ENCODE measurements around the gene CORO7.

Gene CORO7

DNA sequence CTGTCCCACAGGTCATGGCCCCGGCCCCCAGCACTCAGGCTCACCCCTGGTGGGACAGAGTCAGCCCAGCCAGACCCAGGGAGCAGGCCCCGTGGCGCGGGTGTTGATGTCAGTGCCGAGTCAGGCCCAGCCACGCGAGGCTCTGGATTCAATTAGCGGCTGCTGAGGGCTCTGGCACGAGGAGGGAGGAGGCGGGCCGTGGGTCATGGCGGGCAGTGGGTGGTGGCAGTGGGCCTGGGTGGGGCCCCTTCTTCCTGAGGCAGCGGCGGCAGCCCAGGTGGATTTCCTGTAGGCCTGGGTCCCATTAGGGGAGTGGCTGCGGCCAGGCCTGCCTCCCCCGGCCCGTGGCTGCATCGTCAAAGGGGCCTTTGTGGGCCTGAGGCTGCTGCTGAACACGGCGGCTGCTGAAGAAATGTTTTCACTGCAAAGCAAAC lies 31.9 kb downstream of the CORO7 start:
- DNase-seq (ENCODE audit: low read depth in 2 of 2), result no peak

DNA sequence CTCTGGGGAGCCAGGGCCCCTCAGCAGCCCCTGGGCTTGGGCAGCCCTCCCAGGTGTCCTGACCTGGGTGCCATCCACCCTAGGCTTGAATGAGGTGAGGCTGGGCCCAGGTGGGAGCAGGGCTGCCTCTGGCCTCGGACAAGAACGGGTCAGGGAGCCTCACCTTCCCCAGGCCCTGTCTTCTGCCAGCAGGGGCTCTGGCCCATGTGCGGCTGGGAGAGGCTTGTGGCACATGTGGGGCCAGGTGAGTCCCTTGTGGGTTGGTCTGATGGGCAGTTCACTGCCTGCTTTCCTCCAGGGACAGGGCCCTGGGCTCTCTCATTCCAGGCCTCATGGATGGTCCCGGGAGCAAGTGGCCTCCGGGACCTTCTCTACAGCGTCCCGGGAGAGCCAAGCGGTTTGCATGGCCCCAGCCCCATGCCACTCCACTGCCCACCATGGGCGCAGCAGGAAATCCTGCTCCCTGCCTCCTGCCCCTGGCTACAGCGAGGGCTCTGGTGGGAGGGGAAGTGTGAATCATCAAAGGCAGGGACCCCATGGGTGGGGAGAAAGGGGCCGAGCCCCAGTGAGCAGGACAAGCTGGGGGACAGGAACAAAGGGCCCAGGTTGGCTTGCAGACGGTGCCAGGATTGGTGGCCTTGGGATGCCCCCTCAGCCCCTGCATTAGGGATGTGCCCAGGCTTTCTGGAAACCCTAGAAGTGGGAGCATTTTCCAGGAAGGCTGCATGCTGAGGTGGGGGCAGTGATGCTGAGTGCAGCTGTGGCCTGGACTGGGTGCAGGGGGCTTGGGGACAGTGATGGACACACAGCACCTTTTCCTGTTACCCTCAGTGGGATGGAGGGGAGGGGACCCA lies 32.6 kb downstream of the CORO7 start:
- DNase-seq (ENCODE audit: low read depth in 2 of 2), result no peak

DNA sequence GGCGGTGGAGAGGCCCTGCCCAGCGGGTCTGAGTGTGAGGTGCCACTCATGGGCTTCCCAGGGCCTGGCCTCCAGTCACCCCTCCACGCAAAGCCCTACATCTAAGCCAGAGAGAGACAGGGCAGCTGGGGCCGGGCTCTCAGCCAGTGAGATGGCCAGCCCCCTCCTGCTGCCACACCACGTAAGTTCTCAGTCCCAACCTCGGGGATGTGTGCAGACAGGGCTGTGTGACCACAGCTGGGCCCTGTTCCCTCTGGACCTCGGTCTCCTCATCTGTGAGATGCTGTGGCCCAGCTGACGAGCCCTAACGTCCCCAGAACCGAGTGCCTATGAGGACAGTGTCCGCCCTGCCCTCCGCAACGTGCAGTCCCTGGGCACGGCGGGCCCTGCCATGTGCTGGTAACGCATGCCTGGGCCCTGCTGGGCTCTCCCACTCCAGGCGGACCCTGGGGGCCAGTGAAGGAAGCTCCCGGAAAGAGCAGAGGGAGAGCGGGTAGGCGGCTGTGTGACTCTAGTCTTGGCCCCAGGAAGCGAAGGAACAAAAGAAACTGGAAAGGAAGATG lies 33.5 kb downstream of the CORO7 start:
- no peak for DNase-seq (ENCODE audit: low read depth in 2 of 2)

DNA sequence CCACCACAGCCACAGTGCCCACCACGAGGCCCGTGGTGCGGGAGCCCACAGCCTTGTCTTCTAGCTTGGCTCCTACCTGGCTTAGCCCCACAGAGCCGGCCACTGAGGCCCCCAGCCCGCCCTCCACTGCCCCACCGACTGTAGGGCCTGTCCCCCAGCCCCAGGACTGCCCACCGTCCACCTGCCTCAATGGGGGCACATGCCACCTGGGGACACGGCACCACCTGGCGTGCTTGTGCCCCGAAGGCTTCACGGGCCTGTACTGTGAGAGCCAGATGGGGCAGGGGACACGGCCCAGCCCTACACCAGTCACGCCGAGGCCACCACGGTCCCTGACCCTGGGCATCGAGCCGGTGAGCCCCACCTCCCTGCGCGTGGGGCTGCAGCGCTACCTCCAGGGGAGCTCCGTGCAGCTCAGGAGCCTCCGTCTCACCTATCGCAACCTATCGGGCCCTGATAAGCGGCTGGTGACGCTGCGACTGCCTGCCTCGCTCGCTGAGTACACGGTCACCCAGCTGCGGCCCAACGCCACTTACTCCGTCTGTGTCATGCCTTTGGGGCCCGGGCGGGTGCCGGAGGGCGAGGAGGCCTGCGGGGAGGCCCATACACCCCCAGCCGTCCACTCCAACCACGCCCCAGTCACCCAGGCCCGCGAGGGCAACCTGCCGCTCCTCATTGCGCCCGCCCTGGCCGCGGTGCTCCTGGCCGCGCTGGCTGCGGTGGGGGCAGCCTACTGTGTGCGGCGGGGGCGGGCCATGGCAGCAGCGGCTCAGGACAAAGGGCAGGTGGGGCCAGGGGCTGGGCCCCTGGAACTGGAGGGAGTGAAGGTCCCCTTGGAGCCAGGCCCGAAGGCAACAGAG lies 34.2 kb downstream of the CORO7 start:
- DNase-seq (ENCODE audit: low read depth in 2 of 2), result no peak

DNA sequence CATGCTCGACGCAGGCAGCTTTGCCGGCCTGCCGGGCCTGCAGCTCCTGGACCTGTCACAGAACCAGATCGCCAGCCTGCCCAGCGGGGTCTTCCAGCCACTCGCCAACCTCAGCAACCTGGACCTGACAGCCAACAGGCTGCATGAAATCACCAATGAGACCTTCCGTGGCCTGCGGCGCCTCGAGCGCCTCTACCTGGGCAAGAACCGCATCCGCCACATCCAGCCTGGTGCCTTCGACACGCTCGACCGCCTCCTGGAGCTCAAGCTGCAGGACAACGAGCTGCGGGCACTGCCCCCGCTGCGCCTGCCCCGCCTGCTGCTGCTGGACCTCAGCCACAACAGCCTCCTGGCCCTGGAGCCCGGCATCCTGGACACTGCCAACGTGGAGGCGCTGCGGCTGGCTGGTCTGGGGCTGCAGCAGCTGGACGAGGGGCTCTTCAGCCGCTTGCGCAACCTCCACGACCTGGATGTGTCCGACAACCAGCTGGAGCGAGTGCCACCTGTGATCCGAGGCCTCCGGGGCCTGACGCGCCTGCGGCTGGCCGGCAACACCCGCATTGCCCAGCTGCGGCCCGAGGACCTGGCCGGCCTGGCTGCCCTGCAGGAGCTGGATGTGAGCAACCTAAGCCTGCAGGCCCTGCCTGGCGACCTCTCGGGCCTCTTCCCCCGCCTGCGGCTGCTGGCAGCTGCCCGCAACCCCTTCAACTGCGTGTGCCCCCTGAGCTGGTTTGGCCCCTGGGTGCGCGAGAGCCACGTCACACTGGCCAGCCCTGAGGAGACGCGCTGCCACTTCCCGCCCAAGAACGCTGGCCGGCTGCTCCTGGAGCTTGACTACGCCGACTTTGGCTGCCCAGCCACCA lies 35.1 kb downstream of the CORO7 start:
- no peak for DNase-seq (ENCODE audit: low read depth in 2 of 2)

DNA sequence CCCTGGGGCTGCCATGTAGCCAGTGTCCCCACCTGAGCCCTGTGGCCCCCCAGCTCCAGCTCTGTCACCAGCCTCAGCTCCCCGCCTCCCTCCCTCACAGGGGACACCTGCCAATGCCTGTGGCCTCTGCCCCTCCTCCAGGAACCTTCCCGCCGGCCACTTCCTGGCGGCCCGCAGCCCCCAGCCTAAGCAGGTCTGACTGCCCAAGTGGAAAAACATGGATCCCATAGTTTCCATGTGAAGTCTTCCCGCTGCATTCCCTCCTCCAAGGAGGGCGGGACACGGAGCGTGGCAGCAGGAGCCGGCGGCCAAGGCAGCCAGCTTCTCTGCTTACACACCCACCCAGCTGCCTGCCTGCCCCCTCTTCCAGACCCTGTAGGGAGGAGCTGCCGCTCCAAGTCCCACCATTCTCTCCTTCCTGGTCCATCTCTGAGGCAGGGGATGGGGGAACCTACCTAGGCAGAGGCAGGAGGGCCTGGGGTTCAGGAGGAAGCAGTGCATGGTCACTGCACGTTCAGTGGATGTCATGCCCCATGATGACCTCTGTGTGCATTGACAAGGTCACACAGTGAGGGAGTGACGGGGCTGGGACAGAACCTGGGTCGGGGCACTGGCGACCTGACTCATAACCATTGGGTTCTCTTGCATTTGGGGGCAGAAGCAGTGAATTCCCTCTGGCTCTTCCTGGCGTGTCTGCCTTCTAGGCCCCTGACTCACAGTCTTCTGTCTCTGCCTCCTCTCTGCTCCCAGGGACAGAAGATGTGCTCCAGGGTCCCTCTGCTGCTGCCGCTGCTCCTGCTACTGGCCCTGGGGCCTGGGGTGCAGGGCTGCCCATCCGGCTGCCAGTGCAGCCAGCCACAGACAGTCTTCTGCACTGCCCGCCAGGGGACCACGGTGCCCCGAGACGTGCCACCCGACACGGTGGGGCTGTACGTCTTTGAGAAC lies 36.0 kb downstream of the CORO7 start:
- DNase-seq (ENCODE audit: low read depth in 2 of 2), result no peak

DNA sequence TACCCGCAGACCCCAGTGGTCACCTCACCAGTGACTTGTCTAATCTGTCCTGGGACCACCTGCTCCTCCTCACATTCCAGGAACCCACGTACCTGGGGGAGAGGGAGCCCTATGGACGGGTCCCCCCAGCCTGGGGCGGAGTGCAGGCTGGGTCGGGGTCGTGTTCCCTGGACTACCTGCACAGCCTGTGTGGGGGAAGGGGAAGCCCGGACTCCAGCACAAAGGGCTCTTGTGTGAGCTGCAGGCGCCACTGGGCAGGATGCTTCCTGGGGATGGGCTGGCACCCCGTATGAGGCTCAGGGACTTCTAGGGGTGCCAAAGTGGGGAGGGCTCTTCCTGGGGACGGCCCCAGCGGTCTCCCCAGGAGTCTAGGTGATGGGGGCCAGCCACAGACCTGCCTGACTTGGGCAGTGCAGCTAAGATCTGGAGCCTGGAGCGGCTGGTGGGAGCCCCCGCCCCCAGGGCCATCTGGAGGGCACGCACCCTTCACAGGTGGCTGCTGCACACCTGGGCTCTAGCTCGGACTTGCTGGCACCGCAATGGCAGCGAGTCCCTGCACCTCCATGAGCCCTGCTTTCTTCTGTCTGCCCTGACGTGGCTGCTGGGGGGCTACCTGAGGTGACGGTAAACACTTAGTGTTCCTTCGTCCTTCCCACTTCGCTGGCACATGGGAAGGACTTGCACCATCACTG lies 37.3 kb downstream of the CORO7 start:
- DNase-seq (ENCODE audit: low read depth in 2 of 2), result no peak

DNA sequence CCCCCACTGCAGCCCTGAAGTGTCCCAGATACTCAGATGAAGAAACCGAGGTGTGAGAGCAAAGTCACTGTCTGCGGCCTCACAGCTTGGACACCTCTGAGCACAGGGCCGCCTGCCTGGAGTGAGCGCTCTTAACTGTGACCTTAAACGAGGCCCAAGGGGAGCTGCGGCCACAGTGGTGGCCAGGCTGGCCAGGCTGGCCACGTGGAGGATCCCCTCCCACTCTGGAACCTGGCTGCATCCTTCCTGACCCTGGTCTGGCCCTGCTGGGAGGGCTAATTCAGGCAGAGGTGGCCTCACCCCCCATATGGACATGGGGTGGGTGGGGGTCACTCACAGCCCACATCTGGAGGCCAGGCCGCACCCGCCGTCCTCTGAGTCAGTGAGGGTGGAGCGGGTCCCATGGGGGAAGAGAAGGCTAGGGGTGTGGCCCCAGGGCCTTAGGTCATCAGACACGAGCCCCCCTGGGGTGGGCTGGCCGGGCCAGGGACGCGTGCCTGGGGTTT lies 38.2 kb downstream of the CORO7 start:
- no peak for DNase-seq (ENCODE audit: low read depth in 2 of 2)

DNA sequence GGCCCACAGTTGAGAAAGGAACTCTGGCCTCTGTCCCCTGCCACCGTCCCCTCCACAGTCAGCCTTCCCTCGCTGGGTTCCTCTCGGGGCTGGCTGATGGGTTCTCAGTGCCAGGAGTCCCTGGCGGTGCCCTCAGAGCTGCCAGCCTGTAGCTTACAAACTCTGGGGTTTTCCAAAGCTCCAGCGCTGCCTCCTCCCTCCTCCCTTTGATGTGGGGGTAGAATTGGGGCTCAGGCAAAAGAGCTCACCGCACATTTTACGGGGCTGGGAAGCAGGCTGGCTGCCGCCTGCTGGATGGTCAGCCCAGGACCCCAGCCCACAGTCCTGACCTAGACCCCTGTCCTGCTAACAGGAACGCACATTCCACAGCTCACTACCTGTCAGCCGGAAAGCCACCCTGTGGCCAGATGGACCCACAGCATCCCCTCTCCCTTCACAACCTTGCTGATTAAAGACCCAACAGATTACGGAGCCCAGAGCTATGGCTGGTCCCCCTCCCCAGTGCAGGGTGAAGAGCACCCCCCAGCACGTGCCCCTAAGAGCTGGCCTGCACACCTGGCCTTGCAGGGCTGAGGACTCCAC lies 38.7 kb downstream of the CORO7 start:
- DNase-seq (ENCODE audit: low read depth in 2 of 2), result no peak

DNA sequence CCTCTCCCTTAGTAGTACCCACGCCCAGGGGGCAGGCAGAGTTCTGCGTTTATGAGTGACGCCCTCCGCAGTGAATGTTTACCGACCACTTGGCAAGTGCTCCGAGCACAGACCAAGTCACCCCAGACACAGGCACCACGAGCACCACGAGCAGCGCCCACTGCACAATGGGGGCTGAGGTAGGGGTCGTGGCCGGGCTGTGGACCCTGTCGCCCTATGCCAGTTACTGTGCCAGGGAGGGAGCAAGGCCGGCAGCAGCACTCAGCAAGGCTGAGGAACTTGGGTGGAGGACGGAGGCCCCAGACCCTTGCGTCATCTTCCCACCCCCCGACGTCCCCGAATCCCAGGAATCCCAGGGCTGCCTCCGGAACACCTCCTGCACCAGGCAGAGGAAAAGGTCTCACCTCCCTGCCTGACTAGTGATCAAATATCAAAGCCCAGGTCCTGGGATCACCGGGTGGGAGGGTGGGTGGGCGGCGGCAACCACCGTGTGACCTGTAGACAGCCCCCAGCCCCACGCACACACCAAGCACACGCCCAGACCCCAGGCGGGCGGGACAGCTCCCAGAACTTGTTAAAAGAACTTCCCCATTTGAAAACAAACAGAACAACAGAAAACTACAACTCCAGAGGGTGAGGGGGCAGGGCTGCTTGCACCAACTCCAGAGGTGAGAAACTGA lies 39.4 kb downstream of the CORO7 start:
- DNase-seq (ENCODE audit: low read depth in 2 of 2), result no peak

DNA sequence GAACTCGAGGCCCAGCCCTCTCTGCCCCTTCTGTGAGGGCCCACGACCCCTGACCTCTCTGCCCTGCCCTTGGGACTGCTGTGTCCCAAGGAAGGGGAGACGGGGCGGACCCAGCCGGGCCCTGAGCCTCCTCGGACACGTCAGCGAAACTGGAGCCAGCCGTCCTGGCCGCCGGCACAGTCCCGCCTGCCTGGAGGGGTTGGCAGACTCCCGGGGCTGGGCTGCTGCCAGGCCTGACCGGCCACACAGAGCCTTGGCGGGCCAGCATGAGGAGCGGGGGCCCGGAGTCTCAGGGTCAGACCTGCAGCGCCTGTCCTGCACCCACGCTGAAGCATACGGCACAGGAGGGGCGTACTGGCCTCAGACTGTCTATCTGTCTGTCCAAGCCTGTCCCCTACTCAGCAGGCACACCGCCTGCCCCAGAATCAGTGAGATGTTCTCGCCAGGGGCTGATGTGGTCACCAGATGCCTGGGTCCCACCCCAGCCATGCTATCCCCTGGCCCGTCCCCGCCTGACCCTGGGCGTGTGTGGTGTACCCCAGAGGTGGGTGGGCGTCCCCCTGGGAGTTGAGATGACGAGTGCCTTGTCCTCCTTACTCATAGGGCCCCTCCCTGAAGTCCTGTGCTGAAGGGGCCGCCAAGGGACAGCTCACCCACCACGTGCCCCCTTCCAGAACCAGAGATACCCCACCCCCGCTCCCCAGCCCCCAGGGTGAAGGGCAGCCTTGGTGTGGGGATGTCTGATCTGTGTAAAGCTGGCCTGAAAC lies 40.1 kb downstream of the CORO7 start:
- no peak for DNase-seq (ENCODE audit: low read depth in 2 of 2)

DNA sequence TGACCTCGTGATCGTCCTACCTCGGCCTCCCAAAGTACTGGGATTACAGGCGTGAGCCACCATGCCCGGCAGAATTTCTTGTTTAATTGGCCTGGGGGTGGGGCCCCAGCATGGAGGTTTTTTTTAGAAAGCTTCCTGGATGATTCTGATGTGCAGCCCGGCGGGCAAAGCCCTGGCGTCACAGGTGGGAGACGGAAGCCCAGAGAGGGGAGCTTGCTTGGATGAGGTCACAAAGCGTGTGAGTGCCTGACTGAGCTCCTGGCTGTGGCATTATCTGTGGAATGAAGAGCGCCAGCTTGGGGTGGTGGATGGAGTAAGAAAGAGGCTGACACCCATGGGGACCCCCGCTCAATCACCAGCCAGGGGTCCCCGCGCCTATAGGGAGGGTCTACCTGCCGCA lies 40.7 kb downstream of the CORO7 start:
- no peak for DNase-seq (ENCODE audit: low read depth in 2 of 2)

DNA sequence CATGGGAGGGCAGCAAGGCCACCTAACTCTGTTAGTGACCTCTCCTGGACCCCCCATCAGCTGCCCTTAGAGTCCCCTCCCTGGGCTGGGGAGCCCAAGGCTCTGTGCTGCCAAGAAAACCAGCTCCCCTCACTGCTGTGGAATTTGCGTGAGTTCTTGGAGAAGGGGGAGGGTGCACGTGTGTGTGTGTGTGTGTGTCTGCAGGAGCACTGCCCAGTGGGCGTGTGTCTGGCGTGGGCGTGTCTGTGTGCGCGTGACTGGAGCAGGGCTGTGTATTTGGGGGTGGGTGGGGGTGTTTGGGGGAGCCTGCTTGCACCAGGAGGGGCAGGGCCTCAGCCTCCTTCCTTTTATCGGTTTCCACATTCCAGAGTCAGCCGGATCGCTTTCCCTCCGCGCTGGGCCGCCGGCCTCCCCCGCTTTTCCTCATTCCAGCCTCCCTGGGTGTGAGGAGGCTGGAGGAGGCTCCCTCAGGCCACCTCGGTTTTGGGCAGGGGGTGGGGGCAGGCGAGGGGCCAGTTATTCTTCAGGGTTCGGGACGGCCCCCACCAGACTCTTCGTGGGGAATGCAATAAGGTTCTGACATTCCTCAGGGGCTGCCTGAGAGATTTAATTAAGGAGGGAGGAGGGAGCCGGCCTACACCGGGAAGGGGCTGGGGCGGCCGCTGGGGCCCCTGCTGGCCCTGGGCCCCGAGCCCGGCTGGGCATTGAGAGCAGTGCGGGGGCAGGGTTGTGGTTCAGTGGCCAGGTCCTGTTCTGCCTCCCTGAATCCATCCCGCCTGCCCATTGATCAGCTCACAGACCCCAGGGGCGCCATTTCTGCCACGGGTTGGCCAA lies 42.3 kb downstream of the CORO7 start:
- no peak for DNase-seq (ENCODE audit: low read depth in 2 of 2)

DNA sequence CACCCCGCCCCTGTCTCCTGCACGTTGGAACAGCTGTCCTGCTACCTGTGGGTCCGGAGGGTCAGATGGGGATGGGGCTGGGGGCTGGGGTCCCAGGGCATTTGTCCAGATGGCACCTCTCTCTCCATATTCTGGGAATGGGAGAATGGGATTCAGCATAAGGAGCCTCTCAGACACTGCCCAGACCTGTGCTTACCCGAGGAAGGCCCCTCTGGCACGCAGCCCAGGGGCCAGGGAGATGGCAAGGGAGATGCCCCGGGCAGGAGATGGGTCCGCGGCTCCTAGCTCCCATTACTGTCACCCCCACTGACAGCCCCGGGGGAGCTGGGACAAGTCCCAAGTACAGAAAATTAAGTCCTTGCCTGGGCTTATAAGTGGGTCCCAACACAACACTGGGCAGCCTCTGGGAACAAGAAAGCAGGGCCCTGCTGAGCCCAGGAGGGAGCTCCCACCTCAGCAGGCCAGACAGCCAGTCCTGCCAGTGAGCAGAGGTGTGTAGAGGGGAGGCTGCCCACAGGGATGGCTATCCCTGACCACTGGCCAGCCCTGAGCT lies 43.0 kb downstream of the CORO7 start:
- no peak for DNase-seq (ENCODE audit: low read depth in 2 of 2)

DNA sequence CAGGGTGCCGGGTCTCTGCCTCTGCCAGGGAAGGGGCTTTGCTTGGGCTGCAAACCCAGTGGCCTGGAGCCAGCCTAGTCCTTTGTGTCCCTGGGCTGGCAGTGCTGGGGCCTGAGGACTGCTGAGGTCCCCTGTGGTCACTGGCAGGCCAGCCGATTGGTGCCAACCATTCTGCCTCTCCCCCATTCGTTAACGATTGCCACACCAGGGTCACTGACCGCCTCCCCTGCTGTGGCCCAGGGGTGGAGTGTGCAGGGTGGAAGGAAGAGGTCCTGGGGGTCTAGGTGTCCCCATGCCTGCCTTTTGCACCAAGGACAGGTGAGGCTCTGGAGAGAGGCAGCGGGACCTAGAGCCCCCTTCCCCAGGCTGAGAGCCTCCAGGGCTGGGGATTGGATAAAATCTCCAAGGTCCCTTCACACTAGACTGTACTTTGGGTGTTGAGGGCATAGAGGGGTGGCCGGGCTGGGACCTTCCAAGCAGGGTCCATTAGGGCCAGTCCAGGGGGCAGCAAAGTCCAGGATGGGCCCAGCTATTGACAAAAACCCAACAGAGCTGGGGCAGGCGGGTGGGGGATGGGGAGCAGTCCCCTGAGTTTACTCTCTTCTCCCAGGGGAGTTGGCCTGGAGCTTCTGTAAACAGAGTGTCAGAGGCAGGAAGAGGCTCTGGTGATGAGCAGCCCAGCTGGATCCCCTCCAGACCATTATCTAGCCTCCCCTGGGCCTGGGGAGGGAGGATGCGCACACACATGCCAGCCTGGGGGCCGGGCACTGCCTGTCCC lies 43.6 kb downstream of the CORO7 start:
- DNase-seq (ENCODE audit: low read depth in 2 of 2), result no peak

DNA sequence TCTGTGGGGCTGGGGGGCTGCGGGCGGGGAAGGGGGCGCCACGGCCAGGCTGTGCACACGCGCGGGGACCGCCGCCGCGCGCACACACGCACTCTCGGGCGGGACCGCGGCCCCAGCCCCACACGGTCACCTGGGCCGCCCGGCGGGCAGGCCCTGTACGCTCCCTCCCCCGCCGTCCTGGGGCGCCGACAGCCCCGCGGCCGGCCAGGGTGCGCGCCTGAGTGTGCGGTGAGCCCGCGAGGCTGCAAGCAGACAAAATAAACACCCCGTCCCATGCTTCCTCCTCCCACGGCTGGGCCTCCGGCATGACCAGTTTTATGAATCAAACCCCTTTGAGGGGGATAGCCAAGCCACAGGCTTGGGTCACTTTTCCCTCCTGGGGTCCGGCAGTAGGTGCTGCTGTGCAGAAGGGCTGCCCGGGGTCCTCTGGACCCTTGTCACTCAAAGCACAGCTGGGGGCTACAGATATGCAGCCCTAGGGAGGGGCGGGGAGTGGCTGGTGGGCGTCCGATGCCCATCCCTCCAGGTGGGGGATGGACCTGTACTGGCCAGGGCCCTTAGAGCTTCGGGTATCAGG lies 44.3 kb downstream of the CORO7 start:
- DNase-seq (ENCODE audit: low read depth in 2 of 2), result no peak

All from stimulated activated CD8-positive, alpha-beta memory T cell treated with anti-CD3 and anti-CD28 coated beads, Interleukin-7, amount 100 ng/mL, for 4 hours (primary cell).